GM18873 (cell line): ENCODE data around the gene KAT2A.

Experiments
- ATAC-seq: cut with Tn5 transposase; IDR thresholded peaks from one replicate; pipeline ENCODE4 v1.9.1; 2021; ENCODE audit warnings: mild to moderate bottlenecking, moderate library complexity, moderate number of reproducible peaks; ENCODE audit not compliant: unreplicated experiment, low FRiP score

The KAT2A gene

DNA sequence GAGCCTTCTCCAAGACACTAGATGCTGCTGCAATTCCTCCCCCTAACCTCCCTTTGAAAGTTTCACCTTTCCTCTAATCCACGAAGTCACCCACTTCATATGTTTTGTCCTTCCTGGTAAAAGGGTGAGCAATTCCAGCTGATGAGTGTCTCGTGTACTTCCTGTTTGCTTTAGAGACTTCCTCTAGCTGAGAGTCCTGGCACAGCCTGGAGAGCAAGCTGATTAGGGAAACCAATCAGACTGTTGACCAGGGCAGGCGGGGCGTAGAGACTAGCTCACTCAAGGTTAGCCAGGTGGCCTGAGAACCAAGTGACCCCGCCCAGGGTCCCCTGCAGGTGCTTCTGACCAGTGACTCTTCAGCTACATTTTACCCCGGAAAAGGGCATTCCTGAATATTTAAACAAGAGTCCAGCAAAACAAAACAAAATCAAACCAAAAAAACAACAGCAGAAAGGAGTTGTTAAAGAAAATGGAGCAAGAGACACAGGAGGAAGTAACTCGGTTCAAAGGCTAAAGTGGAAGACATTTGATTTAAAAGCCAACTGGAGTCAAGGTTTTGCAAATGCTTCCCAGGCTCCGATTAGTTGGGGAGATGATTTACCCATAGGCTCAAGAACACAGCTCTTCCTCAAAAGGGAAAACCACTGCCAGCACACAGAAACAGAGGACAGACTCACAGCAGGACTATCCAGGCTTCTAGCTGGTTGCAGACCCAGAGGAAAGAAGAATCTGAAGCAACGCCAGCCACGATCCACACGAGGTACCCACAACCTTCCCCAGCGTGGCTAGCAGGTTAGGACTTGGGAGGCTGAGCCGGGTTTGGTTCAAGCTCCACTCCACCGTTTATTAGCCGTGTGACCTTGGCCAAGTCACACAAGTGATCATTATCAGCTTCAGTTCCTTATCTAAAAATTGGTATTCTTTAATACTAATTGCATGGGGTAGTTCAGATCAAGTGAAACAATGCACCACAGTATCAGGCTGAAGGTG, 14.8 kb upstream of the KAT2A start:
- no peak for ATAC-seq

DNA sequence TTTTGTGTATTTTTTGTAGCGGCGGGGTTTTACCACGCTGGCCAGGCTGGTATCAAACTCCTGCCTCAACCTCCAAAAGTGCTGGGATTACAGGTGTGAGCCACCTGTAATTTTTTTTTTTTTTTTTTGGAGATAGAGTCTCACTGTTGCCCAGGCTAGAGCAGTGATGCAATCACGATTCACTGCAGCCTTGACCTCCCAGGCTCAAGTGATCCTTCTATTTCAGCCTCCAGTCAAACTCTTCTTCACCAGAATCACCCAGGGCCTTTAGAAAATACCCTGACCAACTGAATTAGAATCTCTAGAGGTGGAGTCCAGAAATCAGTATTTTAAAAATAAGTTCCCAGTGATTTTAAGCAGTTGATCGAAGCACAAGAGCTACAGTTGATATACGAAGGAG, 14.0 kb upstream of the KAT2A start:
- ATAC-seq: no peak

DNA sequence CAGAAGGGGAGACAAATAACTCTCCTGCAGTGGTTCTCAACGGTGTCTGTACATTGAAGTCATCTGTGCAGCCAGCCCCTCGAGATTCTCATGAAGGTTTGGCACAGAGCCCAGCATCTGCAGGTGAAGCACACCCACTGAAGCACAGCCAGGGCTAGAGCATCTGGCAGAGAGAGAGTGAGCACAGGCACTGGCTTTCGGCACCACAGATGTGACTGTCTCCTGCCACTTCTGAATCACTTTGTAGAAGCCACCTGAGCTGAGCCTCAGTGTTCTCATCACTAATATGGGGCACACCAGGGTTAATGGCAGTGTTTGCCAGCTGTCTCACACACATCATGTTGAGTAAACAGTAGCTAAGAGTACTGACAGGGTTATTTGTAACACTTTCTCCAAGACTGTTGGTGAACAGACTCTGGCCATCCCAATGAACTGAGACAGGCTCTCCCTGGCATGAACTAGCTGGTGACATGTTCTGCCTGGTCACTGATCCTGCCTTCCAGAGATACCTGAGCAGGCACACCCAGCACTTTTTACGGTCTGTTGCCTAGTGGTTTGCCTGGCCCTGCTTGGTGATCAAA, 12.4 kb upstream of the KAT2A start:
- ATAC-seq: no peak

DNA sequence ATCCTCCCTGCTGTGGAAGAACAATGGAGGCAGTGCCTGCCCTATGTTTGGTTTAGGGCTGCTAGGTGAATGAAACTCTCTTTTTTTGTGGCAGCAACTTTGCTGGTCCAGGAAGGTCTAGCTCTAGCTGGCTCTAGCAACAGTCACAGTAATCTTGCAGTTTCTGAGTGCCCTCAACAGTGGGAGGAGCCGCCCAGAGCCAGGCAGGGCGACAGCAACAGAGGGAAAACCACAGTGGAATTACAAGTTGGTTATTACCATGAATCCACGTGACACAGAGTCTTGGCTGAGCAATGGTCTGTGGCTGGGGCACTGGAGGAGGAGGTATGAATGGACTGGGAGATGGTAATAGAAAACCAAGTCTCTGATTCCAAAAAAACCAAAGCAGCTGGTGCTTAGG, 11.8 kb upstream of the KAT2A start:
- no peak for ATAC-seq

DNA sequence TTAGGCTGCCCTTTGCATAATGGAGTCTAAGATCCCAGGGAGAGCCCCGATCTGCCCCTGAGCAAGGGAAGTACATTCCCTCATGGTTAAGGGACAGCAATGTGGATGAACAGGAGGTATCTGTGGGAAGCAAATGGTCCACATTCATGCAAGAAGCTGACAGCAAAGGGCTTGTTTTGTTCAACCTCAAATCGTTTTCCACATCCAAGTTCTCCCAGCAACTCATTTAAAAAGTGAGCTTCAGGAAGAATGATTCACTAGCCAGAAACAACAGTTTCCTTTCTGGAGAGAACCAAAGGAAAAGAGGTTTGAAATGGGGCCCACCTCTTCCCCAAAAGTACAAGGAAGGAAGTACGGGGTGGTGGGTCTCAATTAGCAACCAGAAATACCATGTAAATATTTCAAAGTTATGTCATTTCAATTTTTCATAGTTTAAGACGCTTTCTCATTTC, 10.8 kb upstream of the KAT2A start:
- ATAC-seq: no peak

DNA sequence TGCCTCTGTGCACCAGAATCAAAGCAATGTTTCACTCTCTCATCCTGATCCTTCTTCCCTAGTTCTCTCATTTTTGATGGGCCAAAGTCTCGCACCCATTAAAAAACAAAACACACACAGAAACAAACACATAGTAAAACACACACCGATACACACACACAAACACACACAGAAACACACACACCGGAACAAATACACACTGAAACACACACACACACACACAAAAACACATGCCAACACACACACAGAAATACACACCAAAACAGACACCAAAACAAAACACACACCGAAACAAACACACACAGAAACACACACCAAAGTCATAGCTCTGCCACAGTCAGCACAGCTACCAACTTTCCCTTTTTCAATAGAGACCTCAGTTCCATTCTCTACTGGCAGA, 10.1 kb upstream of the KAT2A start:
- ATAC-seq: no peak

DNA sequence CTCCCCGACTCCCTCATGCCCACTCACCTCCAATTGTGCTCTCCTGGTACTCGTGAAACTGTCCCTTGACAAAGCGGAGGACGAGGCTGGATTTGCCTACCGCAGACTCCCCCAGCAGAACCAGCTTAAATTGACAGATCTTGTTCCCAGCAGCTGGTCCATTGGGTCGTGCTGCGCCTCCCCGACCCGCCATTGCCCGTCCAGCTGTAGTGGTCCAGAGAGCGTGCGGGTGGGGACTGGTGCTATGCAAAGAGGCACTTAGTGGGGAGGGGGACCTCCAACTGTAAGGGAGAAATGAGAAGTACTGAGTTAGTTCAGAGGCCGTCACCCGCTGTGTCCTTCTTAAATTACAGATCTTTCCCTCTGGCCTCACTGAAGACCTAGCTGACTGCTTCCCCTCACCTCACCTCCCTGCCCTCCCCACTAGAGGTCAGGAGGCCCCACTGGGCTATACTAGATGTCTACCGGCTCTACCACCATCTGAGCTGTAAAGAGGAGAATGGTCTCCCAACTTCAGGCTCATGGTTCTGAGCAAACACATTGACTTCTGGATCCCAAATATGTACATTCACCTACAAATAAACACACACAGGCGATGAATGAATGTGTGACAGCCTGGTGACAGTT, 9.3 kb upstream of the KAT2A start:
- no peak for ATAC-seq

DNA sequence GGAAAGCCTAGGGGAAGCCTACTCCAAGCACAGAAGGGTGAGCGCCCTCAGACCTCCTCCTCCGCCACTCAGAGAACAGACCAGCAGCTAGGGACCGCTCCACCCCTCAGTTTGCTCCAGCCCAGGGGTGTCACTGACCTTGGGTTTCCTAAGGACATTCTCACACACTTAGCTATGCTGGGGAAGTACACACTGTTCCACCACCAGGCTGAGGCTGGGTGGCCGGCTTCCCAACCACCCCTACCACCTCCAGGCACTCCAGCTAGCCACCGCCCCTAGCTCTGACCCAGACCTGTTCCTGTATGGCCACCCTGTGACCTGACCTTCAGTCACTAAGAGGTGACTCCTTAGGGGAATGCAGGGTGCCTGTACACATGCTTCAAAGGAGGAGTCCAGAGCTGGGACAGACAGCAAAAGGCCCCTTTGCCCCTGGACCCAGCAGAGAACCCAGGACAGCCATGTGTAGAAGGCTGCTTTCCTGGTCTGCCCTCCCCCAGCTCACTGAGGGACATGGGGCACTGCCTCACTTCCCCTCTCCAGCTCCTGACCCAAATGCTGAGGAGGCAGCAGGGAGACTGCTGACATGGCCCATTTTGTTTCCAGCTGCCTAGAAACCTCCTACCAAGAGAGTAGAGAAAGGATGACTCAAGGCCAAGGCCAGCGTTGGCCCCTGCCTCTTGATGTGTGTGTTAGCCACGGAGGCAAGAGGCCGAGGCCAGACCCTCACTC, 8.1 kb upstream of the KAT2A start:
- ATAC-seq: no peak

DNA sequence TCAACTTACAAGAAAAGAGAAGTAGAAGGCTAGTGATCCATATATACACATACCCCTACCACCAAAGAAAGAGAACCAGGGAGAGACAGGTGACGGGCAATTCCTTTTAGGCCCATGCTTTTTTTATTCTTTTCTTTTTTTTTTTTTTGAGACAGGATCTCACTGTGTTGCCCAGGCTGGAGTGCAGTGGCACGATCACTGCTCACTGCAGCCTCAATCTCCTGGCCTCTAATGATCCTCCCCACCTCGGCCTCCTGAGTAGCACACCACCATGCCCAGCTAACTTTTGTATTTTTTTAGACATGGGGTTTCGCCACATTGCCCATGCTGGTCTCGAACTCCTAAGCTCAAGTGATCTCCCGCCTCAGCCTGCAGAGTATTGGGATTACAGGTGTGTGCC, 6.2 kb upstream of the KAT2A start:
- ATAC-seq: no peak

DNA sequence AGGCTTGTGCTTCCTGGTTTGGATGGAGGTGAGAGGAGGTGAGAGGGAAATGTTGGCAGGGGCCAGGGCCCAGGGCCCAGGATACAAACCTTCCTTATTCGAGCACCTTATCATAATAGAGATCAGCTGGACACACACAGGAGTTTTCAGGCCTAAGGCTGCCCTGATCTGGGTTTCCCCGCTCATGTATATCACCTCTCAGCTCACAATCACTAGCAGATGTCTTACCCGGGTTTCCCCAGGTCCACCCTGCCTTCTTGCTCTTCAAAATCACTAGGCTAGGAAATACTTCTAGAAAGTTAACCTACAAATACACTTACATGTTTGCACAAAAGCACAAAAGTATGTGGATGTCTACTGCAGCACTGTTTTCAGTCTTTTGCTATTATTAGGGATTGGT, 5.7 kb upstream of the KAT2A start:
- ATAC-seq: no peak

DNA sequence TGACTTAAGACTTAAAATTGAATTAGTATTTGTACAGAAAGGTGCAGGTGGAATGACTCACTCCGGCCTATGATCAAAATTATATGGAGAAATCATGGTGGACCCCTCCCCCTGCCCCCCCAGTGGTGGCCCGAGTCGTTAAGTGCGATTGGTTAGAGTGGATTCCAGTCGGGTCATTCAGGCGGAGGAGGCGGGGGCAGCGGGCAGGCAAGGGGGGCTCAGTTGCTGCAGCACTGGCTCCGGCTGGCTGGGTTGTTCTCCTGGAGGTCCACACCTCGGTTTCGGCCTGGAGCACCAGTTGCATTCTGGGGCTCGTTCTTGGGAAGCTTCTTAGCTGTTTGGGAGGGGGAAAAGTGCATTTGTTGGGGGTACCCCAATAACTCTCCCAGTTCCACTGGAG, 4.4 kb upstream of the KAT2A start:
- ATAC-seq: no peak

DNA sequence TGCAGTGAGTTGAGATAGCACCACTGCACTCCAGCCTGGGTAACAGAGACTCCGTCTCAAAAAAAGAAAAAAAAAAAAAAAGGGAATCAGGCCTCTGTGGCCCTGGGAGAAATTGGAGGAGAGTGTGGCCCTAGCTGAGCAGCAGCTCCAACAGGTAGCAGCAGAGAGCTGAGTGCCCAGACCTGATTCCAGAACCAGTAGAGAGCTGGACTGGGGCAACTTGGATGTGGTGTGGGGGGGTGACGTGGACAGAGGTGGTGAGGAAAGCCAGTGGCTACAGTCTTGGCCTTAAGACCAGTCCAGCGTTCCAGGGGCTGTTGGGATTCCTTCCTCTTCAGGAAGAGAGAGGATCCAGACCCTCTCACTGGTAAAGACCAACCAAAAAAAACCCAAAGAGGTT, 3.1 kb upstream of the KAT2A start:
- no peak for ATAC-seq

DNA sequence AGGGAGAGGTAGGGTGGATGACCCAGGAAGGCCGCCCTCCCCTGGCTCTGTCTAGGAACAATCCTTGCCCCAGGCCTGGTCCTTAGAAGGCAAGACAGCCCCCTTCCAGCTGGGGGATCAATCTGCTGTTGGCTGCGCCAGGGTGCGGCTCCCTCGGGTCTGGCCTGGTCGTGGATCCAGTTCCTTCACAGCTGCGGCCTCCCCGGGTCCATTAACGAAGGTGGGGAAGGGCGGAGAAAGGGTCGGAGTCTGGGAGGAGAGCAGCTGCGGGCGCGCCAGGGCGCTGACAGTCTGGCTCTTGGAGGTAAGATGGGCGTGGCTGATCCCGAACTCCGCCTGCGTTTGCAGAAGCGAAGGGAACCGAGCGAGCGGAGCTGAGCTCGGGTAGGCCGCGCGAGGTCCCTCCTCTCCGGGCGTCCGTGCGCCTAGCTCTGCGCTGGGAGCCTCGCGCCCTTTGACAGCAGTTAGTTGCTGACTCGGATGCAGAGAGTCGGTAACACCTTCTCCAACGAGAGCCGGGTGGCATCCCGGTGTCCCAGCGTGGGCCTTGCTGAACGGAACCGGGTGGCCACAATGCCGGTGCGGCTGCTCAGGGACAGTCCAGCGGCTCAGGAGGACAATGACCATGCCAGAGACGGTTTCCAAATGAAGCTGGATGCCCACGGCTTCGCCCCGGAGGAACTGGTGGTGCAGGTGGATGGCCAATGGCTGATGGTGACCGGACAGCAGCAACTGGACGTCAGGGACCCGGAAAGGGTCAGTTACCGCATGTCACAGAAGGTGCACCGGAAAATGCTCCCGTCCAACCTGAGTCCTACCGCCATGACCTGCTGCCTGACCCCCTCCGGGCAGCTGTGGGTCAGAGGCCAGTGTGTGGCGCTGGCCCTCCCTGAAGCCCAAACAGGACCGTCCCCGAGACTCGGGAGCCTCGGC, 1.5 kb upstream of the KAT2A start, which contains the start of gene HSPB9:
Gene HSPB9 (plus strand): TSS at position 434 of the 933 bp plus-strand sequence. CDS start 47 bp downstream, at position 481.
- no peak for ATAC-seq

DNA sequence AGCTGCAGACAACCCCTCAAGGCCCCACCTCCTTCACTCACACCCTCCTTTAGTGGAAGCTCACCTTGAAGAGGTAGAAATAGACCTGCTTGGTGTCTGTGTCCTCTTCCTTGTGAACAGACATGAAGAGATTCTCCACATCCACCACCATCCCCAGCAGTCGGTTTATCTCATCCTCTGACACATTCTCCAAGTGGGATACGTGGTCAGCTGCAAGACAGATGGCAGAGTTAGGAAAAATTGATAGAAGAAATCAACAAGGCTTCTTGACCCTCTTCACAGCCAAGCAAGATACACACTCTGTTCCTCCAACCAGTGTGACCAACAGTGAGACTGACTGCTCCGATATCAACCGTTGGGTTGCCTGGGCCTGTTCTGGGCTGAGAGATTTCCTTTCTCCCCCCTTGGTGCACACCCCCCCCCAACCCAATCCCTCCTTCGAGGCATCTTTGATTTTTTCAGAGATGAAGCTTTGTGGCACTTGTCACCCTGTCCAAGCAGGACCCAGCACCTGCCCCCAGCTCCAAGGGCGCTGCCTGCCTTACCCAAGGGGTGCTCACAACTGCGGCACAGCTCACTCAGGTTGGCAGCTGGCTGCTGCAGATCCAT, 902 bp downstream of the KAT2A start:
- no peak for ATAC-seq

DNA sequence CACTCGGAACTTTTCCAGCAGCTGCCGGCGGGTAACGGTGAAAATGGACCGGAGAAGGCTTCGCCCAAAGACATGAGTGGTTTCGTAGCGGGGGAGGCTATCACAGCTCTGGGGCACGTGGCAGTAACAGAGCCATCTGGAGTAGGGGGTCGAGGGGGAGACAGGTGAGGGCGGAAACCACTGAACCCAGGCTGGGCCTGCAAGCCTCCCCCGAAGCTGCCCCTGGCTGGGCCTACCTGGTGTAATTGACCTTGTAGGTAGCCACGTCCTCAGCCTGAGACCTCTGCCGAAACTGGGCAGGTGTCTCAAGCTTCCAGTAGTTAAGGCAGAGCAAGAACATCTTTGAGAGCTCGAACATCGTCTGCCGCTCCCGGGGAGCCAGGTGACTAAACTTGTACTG, 1.9 kb downstream of the KAT2A start:
- ATAC-seq: no peak

DNA sequence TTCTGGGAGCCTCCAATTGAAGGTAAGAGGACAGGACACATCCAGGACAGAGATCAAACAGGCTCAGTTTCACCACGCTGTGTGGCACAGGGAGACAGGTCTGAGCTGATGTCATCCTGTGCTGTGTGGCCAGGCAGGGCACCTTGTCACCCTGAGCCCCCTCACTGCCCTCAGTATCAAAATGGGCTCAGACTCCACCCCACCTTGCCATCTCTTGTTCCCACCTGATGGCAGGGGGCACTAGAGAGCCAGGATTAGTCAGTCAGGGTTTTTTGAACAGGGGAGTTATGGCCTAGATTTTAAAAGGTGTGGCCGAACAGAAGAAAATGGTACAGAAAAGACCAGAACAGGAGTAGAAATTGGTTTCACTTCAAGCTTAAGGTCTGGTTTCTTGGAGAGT, 2.6 kb downstream of the KAT2A start:
- no peak for ATAC-seq

DNA sequence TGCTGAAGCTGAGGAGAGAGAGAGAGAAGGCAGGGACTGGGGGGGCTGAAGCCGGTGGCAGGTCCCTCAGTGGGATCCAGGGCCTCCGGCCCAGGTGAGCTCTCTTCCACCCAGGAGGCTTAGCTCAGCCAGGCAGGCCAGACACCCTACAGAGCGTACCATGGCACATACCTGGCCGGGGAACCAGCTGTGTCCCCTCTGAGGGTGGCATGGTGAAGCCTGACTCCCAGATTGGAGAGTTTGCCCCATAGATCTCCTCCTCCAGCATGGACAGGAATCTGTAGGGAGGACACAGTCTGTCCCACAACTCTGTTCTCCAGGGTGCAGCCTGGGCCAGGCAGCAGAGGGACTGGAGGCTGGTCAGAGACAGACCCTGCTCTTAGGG, 3.0 kb downstream of the KAT2A start:
- no peak for ATAC-seq

DNA sequence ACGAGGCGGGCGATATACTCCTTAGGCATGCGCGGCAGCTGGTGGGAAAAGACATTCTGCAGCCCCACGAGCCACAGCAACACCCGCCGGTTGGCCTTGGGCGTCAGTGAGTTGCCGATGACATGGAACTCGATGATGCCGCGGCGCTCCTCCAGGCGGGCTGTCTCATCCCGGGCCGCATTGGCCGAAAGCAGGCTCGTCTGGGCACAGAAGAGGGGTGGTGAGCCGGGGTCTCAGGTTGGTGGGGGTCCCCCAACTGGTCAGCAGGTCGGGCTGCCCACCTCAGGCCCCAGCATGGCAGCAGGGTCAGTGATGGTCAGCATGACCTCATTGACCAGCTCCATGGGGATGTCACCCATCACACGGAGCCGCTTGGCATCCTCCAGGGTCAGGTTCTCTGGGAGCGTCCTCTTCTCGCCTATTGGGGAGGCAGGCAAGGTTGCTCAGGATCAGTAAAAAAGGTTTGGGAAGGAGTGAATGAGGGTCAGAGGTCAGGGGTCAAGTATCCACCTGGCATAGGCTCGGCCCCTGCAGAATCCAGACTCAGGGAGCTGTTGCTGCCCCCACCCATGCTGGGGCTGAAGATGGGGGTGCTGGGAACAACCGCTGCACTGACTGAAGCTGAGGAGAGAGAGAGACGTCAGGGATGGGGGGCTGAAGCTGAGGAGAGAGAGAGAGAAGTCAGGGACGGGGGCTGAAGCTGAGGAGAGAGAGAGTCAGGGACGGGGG, 3.6 kb downstream of the KAT2A start:
- no peak for ATAC-seq
